HepG2 (cell line): Measurements from ENCODE around the gene CIAO2B. TPM values are rescaled to one million over a fixed set of nuclear protein-coding genes. Genes with fewer than 3 reads are reported as not detected.
A peak's percentile ranks its signal among the peaks of the same experiment; 100 is the strongest.

ENCODE experiments used
- ATAC-seq: fragments of 200-7000 bp; cut with Tn5 transposase; 3 replicates; pipeline ENCODE4 v1.9.1; 2020; ENCODE audit warnings: mild to moderate bottlenecking, moderate library complexity
- BruUV-seq: library from RNA; stranded (reverse); fragments of 400-500 nt; replicated peaks from 2 replicates; lab custom pipeline; 2021; lab: Mats Ljungman, UMichigan
- CTCF ChIA-PET: fragments of 300-600 bp; formaldehyde crosslinking; extraction: SDS; loops from one replicate; lab custom pipeline; 2021; ENCODE audit warnings: low total read pairs, inconsistent platforms, low intra/inter-chr PET ratio; lab: Yijun Ruan, JAX
- POLR2A ChIA-PET: fragments of 350-600 bp; sonication (Branson Sonifier 250); formaldehyde crosslinking; loops from one replicate; lab custom pipeline; 2020; ENCODE audit warnings: antibody characterized with exemption, inconsistent platforms; lab: Yijun Ruan, JAX
- DNase-seq: peaks from one replicate; pipeline ENCODE4 v3.0.0-alpha.2; 2015; ENCODE audit warnings: low spot score
- FAIRE-seq: peaks from 3 replicates; lab custom pipeline; 2011; peaks lifted over from hg19 to GRCh38; lab: Jason Lieb, UNC
- H2AFZ ChIP-seq: one replicate; pipeline ENCODE4 v1.6.1; 2011; ENCODE audit warnings: low read length, inconsistent platforms
- H3K27ac ChIP-seq: fragments of 300-600 bp; 3 replicates; pipeline ENCODE4 v1.8.0; 2011; ENCODE audit warnings: mixed run types, mild to moderate bottlenecking, mixed read lengths, low read length, inconsistent platforms; ENCODE audit not compliant: insufficient read depth; ENCODE audit errors: extremely low read length
- H3K27me3 ChIP-seq, 2 experiments: fragments of 200-600 bp in 1 of 2; 2 replicates in 1 of 2; 3 replicates in 1 of 2; pipeline versions ENCODE4 v1.6.0 to v1.8.0; 2011; ENCODE audit warnings: low read length in 2 of 2, mild to moderate bottlenecking in 2 of 2, moderate library complexity in 2 of 2, inconsistent platforms in 1 of 2; ENCODE audit not compliant: insufficient read depth in 2 of 2, control insufficient read depth in 1 of 2
- H3K36me3 ChIP-seq, 2 experiments: fragments of 200-600 bp in 1 of 2; replicated peaks in 1 of 2; 2 replicates in 1 of 2; 3 replicates in 1 of 2; pipeline versions ENCODE4 v1.5.1 to v1.8.0; 2011; ENCODE audit warnings: low read length in 2 of 2, inconsistent platforms in 1 of 2; ENCODE audit not compliant: insufficient read depth in 2 of 2, control insufficient read depth in 1 of 2
- H3K4me1 ChIP-seq: 2 replicates; pipeline ENCODE4 v1.5.1; 2012; ENCODE audit warnings: low read length, inconsistent platforms; ENCODE audit not compliant: insufficient read depth
- H3K4me2 ChIP-seq: 2 replicates; pipeline ENCODE4 v1.6.0; 2011; ENCODE audit warnings: low read depth, low read length, inconsistent platforms
- H3K4me3 ChIP-seq, 3 experiments: fragments of 200-600 bp in 1 of 3; sonication (generic), shearing (Covaris generic) in 1 of 3; replicated peaks in 1 of 3; 2 replicates each; pipeline ENCODE4 v1.5.1; 2011 to 2016; ENCODE audit warnings: low read length in 3 of 3, inconsistent platforms in 2 of 3, low read depth in 2 of 3, mild to moderate bottlenecking in 2 of 3, control low read depth in 1 of 3, mixed read lengths in 1 of 3; ENCODE audit not compliant: insufficient read depth in 1 of 3
- H3K79me2 ChIP-seq: one replicate; pipeline ENCODE4 v1.6.1; 2011; ENCODE audit warnings: low read length, inconsistent platforms; ENCODE audit not compliant: insufficient read depth
- H3K9ac ChIP-seq: 2 replicates; pipeline ENCODE4 v1.6.0; 2011; ENCODE audit warnings: mild to moderate bottlenecking, low read depth, low read length, inconsistent platforms; ENCODE audit not compliant: insufficient read depth
- H3K9me3 ChIP-seq: 2 replicates; pipeline ENCODE4 v1.5.1; 2012; ENCODE audit warnings: mild to moderate bottlenecking, low read length
- H4K20me1 ChIP-seq: 2 replicates; pipeline ENCODE4 v1.6.0; 2011; ENCODE audit warnings: inconsistent platforms, mild to moderate bottlenecking, low read length, moderate library complexity; ENCODE audit not compliant: insufficient read depth
- MBNL3 ChIP-seq: fragments of 250-450 bp; sonication (Bioruptor Pico); conservative IDR thresholded peaks from 2 replicates; pipeline ENCODE4 v1.8.0; 2022; ENCODE audit warnings: mild to moderate bottlenecking, inconsistent platforms
- MIER2 ChIP-seq: IDR thresholded peaks from 2 replicates; pipeline ENCODE4 v1.6.1; 2016; ENCODE audit warnings: missing biosample characterization, missing genetic modification reagents
- SIX4 ChIP-seq: sonication (generic); formaldehyde crosslinking; IDR thresholded peaks from 2 replicates; pipeline ENCODE4 v1.4.0; 2020; ENCODE audit warnings: missing genetic modification reagents
- SRSF9 ChIP-seq: fragments of 200-400 bp; formaldehyde crosslinking; IDR thresholded peaks from 2 replicates; pipeline ENCODE4 v1.6.1; 2018; ENCODE audit warnings: borderline replicate concordance, mild to moderate bottlenecking, low read depth, low read length; ENCODE audit not compliant: insufficient read depth, poor library complexity, severe bottlenecking
- ZNF691 ChIP-seq: sonication (generic); formaldehyde crosslinking; IDR thresholded peaks from 2 replicates; pipeline ENCODE4 v1.4.0; 2020; ENCODE audit warnings: missing genetic modification reagents, low read depth, mild to moderate bottlenecking, borderline replicate concordance
- WGBS: methylation state at CpG from one replicate; pipeline ENCODE4 v1.1.6; 2017; ENCODE audit warnings: low lambda C conversion rate; 5-methylcytosine and 5-hydroxymethylcytosine counted together
- in situ Hi-C: cut with HindIII; loops from 2 replicates; pipeline ENCODE4 v1.10.0; 2017; ENCODE audit warnings: low pct_unique_long_range_greater_than_20kb; ENCODE audit not compliant: extremely low pct_ligation_motif_present
- intact Hi-C: fragments of 100-400 bp; cut with micrococcal nuclease; formaldehyde crosslinking; loops from one replicate; pipeline ENCODE4 v1.10.0; 2022; ENCODE audit not compliant: unreplicated experiment
- polyA plus RNA-seq, 8 experiments: library from polyadenylated mRNA; depleted of rRNA in 3 of 8; stranded (reverse) in 7 of 8; unstranded in 1 of 8; fragments of >200 nt; fragmentation: Illumina TruSeq in 4 of 8; extraction: Trizol in 4 of 8; gene quantifications; 2 replicates each; pipeline versions ENCODE4 v1.2.1 to v1.2.3, GENCODE V29; 2011 to 2016; ENCODE audit warnings: low read depth in 4 of 8, missing spikeins in 1 of 8, mixed read lengths in 1 of 8; ENCODE audit not compliant: insufficient read depth in 1 of 8
- total RNA-seq, 5 experiments: library from RNA; depleted of rRNA; stranded (reverse); fragments of >200 nt; fragmentation: Illumina TruSeq; extraction: Trizol; gene quantifications; 2 replicates each; pipeline ENCODE4 v1.2.3, GENCODE V29; 2016; ENCODE audit warnings: low read depth in 1 of 5
- TF ChIP-seq, protein P1 (sequence below), 2 experiments: IDR thresholded peaks; 2 replicates each; pipeline ENCODE4 v1.6.1; 2011 to 2012; ENCODE audit warnings: low read length in 2 of 2, borderline replicate concordance in 1 of 2, low read depth in 1 of 2, mild to moderate bottlenecking in 1 of 2, moderate library complexity in 1 of 2

CIAO2B gene
- total and polyA plus RNA-seq, 2 of the 13 experiments (the other 11 are each of a cell fraction or from before 2014, with no cell fraction given), result 157 to 293 TPM

GRCh38 chr16:66914541-66914940 is 19.7 kb downstream of the CIAO2B start (continued):
- TF ChIP-seq ZNF691, result no peak
- TF ChIP-seq, all 625 proteins: peak for 0

DNA sequence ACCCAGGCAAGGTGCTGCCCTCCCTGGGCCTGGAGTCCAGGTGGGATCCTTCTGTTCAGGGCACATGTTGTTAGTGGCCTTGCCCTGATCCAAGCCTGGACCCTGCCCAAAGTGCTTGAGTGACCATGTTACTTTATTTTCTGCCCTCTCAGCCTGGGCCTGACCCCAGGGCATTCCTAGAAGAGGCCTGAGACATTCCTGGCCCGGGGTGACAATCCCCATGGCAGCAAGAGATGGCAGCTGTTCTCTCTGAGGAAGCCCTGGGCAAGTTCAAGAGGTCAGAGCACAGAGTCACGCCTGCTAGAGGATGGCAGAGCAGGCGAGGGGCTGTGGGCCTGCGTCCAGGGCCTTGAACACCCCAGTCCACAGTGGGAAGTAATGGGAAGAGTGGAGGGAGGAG is 20.5 kb downstream of the CIAO2B start:
- Histone ChIP-seq H4K20me1 (no peaks in the 10 kb centered on the region), H2AFZ (no peak overlapping the region), H3K4me1 (peaks cover 30% of the 10 kb centered on the region), H3K36me3 (no peaks in the 10 kb centered on the region), H3K4me3 (no peak overlapping the region), H3K27me3 (no peaks in the 10 kb centered on the region; a peak in 1 of 5 replicates), H3K9ac (no peak overlapping the region), H3K9me3 (no peaks in the 10 kb centered on the region), H3K79me2 (no peaks in the 10 kb centered on the region), H3K4me2 (no peak overlapping the region), H3K27ac (no peak overlapping the region)
- no peak for DNase-seq
- in situ Hi-C loops, result no loop called here
- CTCF ChIA-PET, result no interaction called here
- WGBS, result 21% methylated on average over 4 of the region's 4 CpGs
- no peak for ATAC-seq
- POLR2A ChIA-PET, result no interaction called here
- FAIRE-seq, result no peak
- no TSS peak for BruUV-seq
- intact Hi-C loops, result no loop called here
- TF ChIP-seq SRSF9 (no peak), MBNL3 (CRISPR knock-in tag) (no peak)

GRCh38 chr16:66913081-66913480 is 21.1 kb downstream of the CIAO2B start:
- DNase-seq (no peak), FAIRE-seq (no peak), ATAC-seq (no peak)
- ChIA-PET POLR2A (no interaction called here), CTCF (no interaction called here)
- Histone ChIP-seq H3K9me3 (no peaks in the 10 kb centered on the region), H3K4me2 (no peak overlapping the region), H3K36me3 (no peaks in the 10 kb centered on the region), H3K4me1 (peaks cover 25% of the 10 kb centered on the region), H2AFZ (no peak overlapping the region), H3K27me3 (no peaks in the 10 kb centered on the region; a peak in 1 of 5 replicates), H4K20me1 (no peaks in the 10 kb centered on the region), H3K27ac (no peak overlapping the region), H3K79me2 (no peaks in the 10 kb centered on the region), H3K9ac (no peak overlapping the region), H3K4me3 (no peak overlapping the region)
- WGBS, result 58% methylated on average over 9 of the region's 10 CpGs
- in situ Hi-C loops (no loop called here), intact Hi-C loops (no loop called here)
- TF ChIP-seq SIX4 (CRISPR knock-in tag), result no peak
- TF ChIP-seq, protein P1, sequence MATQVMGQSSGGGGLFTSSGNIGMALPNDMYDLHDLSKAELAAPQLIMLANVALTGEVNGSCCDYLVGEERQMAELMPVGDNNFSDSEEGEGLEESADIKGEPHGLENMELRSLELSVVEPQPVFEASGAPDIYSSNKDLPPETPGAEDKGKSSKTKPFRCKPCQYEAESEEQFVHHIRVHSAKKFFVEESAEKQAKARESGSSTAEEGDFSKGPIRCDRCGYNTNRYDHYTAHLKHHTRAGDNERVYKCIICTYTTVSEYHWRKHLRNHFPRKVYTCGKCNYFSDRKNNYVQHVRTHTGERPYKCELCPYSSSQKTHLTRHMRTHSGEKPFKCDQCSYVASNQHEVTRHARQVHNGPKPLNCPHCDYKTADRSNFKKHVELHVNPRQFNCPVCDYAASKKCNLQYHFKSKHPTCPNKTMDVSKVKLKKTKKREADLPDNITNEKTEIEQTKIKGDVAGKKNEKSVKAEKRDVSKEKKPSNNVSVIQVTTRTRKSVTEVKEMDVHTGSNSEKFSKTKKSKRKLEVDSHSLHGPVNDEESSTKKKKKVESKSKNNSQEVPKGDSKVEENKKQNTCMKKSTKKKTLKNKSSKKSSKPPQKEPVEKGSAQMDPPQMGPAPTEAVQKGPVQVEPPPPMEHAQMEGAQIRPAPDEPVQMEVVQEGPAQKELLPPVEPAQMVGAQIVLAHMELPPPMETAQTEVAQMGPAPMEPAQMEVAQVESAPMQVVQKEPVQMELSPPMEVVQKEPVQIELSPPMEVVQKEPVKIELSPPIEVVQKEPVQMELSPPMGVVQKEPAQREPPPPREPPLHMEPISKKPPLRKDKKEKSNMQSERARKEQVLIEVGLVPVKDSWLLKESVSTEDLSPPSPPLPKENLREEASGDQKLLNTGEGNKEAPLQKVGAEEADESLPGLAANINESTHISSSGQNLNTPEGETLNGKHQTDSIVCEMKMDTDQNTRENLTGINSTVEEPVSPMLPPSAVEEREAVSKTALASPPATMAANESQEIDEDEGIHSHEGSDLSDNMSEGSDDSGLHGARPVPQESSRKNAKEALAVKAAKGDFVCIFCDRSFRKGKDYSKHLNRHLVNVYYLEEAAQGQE (IDR thresholded peaks at IDR 0.05; ENCODE audit: borderline replicate concordance in 1 of 2, low read depth in 1 of 2, low read length in 2 of 2), result peak; percentile 59 to 88
- peak; percentile 58; the same call in 1 of the 2 replicates for TF ChIP-seq MIER2 (CRISPR knock-in tag)
- BruUV-seq, result no TSS peak
